SU-DHL-6 (cell line): ENCODE measurements around the gene VANGL2.

Experiments used
- CTCF ChIP-seq: fragments of 200-600 bp; sonication (generic); IDR thresholded peaks from one replicate; pipeline ENCODE4 v1.5.1; 2017; ENCODE audit warnings: antibody characterized with exemption, mild to moderate bottlenecking, low read length, moderate library complexity; ENCODE audit not compliant: insufficient read depth, poor library complexity, severe bottlenecking
- EZH2phosphoT487 ChIP-seq: fragments of 200-600 bp; sonication (generic), shearing (Covaris generic); conservative IDR thresholded peaks from 2 replicates; pipeline ENCODE4 v1.6.1; 2018; ENCODE audit warnings: mild to moderate bottlenecking, antibody characterized with exemption, low read length, moderate library complexity, mixed read lengths

GRCh38 chr1:160357286-160358002 is 42.9 kb upstream of the VANGL2 start:
- TF ChIP-seq CTCF: no peak
- TF ChIP-seq EZH2phosphoT487: no peak
